GM19438 (cell line): Measurements from ENCODE around the gene PSMD6.

Experiments
- ATAC-seq: cut with Tn5 transposase; IDR thresholded peaks from one replicate; pipeline ENCODE4 v1.9.1; 2021; ENCODE audit warnings: low read depth; ENCODE audit not compliant: unreplicated experiment

PSMD6 gene

GRCh38 chr3:64011685-64012084, 11.6 kb downstream of the PSMD6 start:
- ATAC-seq, result no peak

GRCh38 chr3:64010199-64010598, 13.1 kb downstream of the PSMD6 start:
- no peak for ATAC-seq

GRCh38 chr3:64009528-64009927, 13.8 kb downstream of the PSMD6 start:
- ATAC-seq, result no peak

- ATAC-seq, result no peak
Measured at GRCh38 chr3:64008487-64009351, 14.6 kb downstream of the PSMD6 start.

- ATAC-seq, result no peak
Measured at GRCh38 chr3:64008017-64008416, 15.3 kb downstream of the PSMD6 start.

- ATAC-seq, result no peak
Measured at GRCh38 chr3:64003589-64003988, 19.7 kb downstream of the PSMD6 start.

GRCh38 chr3:64002233-64002632, 21.1 kb downstream of the PSMD6 start:
- no peak for ATAC-seq

GRCh38 chr3:64000453-64001055, 22.7 kb downstream of the PSMD6 start:
- ATAC-seq, result no peak

GRCh38 chr3:63998852-63999754, 24.2 kb downstream of the PSMD6 start:
- no peak for ATAC-seq

GRCh38 chr3:63995086-63995485, 28.2 kb downstream of the PSMD6 start:
- no peak for ATAC-seq

- ATAC-seq, result peak; percentile 71
Measured at GRCh38 chr3:63993653-63994079, 29.6 kb downstream of the PSMD6 start.

GRCh38 chr3:63992516-63993209, 30.6 kb downstream of the PSMD6 start:
- ATAC-seq, result no peak

- no peak for ATAC-seq
Measured at GRCh38 chr3:63991666-63992065, 31.6 kb downstream of the PSMD6 start.

GRCh38 chr3:63990733-63991132, 32.6 kb downstream of the PSMD6 start:
- no peak for ATAC-seq

GRCh38 chr3:63990204-63990603, 33.1 kb downstream of the PSMD6 start:
- ATAC-seq, result no peak

GRCh38 chr3:63988943-63989342, 34.4 kb downstream of the PSMD6 start:
- ATAC-seq, result no peak

GRCh38 chr3:63986831-63987230, 36.5 kb downstream of the PSMD6 start:
- ATAC-seq, result no peak

GRCh38 chr3:63986146-63986545, 37.1 kb downstream of the PSMD6 start:
- no peak for ATAC-seq

- no peak for ATAC-seq
Measured at GRCh38 chr3:63984391-63984790, 38.9 kb downstream of the PSMD6 start.

- ATAC-seq, result no peak
Measured at GRCh38 chr3:63981980-63982379, 41.3 kb downstream of the PSMD6 start.
